ENCODE measurements around the gene HDAC10. TPM values are rescaled to one million over a fixed set of nuclear protein-coding genes. Genes with fewer than 3 reads are reported as not detected.

The HDAC10 gene
- total RNA-seq, 4 donors from 2014 or later, result 66.8 to 618 (median 142) TPM

DNA sequence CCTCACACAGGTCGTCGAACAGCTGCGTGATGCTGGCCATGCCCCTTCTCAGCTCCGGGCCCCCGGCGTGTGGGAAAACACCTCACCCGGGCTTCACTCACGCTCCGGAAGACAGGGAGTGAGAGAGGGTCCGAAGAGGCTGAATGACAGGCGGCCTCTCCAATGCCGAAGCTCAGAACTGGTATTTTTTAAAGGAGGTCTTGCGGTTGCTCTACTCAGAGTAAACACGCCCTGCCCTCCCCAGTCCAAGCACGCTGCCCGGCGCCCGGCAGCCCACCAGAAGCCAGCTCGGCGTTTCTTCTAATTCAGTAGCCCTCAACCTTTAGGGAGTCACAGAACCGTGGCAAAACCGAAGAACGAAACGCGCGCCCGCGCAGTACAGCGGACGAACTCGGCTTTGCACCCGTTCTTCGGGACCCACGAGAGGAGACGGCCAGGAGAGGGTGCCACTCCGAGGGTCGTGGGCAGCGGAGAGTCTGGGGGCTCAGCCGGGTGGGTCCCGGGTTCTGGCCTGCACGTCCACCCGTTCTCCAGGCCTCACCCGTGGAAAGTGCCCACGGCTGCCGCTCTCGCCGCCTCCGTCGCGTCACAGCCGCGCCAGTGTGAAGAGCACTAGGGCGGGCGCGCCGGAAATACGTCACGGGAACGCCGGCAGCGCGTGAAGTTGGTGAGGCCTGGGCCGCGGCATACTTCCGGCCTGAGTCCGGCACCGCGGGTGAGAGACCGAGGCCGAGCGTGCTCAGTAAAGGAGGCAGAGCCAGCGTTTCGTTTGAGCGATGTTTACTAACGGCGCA is 6.4 kb downstream of the HDAC10 start, which contains the start of gene TUBGCP6:
Gene TUBGCP6 (minus strand): TSS at position 604 of the 794 bp plus-strand sequence. CDS start 564 bp downstream, at position 40.
- H3K9me3 ChIP-seq, result no peaks in the 10 kb centered on the region
- peak; percentile 96 for DNase-seq
- H3K27ac ChIP-seq, result peak within 1 kb of the TSS; percentile 93 to 95 (median 94)
- WGBS, 2 donors (ENCODE audit: low coverage in 1 of 2), result 0% methylated on average over 53 of the region's 76 CpGs; no CpG with 5 or more reads in 1 of the 2 donors
- peak within 1 kb of the TSS; percentile 66 to 92 (median 89) for H3K4me3 ChIP-seq
- intact Hi-C loops (cut with DNase I; ENCODE audit: low total_unique reads), result no loop called here
- in situ Hi-C loops (cut with MboI; ENCODE audit: low pct_ligation_motif_present in 1 of 4, low pct_unique_long_range_greater_than_20kb in 1 of 4, low sequenced_read_pairs in 3 of 4), result no loop called here
- peaks cover 35 to 60% (median 45%) of the 10 kb centered on the region in 4 donors for H3K4me1 ChIP-seq
- no peaks in the 10 kb centered on the region for H3K27me3 ChIP-seq
- TF ChIP-seq POLR2AphosphoS5 (IDR thresholded peaks at IDR 0.05) (peak; percentile 92 to 96 (median 95)), EP300 (IDR thresholded peaks at IDR 0.05; ENCODE audit: low read depth) (no peak), POLR2A (IDR thresholded peaks at IDR 0.05) (peak; percentile 89)
- TF ChIP-seq, protein P1, sequence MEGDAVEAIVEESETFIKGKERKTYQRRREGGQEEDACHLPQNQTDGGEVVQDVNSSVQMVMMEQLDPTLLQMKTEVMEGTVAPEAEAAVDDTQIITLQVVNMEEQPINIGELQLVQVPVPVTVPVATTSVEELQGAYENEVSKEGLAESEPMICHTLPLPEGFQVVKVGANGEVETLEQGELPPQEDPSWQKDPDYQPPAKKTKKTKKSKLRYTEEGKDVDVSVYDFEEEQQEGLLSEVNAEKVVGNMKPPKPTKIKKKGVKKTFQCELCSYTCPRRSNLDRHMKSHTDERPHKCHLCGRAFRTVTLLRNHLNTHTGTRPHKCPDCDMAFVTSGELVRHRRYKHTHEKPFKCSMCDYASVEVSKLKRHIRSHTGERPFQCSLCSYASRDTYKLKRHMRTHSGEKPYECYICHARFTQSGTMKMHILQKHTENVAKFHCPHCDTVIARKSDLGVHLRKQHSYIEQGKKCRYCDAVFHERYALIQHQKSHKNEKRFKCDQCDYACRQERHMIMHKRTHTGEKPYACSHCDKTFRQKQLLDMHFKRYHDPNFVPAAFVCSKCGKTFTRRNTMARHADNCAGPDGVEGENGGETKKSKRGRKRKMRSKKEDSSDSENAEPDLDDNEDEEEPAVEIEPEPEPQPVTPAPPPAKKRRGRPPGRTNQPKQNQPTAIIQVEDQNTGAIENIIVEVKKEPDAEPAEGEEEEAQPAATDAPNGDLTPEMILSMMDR (IDR thresholded peaks at IDR 0.05), result peak in 4 of 5 experiments; percentile 30 to 75 (median 49)
- H3K36me3 ChIP-seq, result no peaks in the 10 kb centered on the region

DNA sequence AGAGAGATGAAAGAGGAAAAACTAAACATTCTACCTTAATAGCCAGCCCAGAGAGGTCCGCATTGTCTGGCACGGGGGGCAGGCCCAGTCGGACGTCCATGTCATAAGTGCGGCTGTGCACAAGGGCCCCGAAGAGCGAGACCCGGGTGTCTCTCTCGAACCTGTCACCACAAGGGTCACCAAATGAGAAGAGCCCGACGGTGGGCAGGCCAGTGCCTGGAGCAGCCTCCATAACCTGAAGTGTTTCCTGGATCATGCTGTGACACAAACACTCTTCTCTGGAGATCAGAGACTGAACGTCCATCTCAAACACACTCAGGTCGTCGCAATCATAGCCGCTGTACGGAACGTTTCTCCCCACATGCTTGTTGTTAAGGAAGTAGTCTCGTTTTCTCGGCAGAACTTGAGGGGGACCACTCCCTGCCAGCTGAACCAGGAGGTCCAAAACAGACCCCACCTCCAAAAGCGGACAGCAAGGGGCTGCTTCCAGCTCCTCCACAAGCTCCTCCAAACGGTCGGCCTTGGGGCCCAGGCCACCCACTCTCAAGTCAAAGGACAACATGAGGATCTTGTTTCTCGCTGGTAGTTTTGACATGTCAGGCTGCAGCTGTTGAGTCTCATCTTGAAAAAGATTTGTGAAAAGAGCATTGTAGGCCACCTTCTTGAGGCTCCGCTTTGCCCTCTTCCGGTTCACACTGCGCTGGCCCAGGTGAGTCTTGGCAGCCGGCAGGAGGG is 7.2 kb downstream of the HDAC10 start:
- in situ Hi-C loops (cut with MboI; ENCODE audit: low pct_ligation_motif_present in 1 of 4, low pct_unique_long_range_greater_than_20kb in 1 of 4, low sequenced_read_pairs in 3 of 4) (no loop called here), intact Hi-C loops (cut with DNase I; ENCODE audit: low total_unique reads) (no loop called here)
- TF ChIP-seq POLR2AphosphoS5 (IDR thresholded peaks at IDR 0.05) (no peak), POLR2A (IDR thresholded peaks at IDR 0.05) (no peak), EP300 (IDR thresholded peaks at IDR 0.05; ENCODE audit: low read depth) (no peak)
- TF ChIP-seq, protein P1 (IDR thresholded peaks at IDR 0.05), result no peak
- Histone ChIP-seq H3K4me3 (peak overlapping the region; percentile 66 to 92 (median 89)), H3K36me3 (no peaks in the 10 kb centered on the region), H3K9me3 (no peaks in the 10 kb centered on the region), H3K4me1 (peaks cover 34 to 56% (median 43%) of the 10 kb centered on the region in 4 donors), H3K27me3 (no peaks in the 10 kb centered on the region), H3K27ac (peak overlapping the region; percentile 93 to 95 (median 94))
- WGBS, 2 donors (ENCODE audit: low coverage in 1 of 2), result 4% methylated on average over 27 of the region's 27 CpGs; no CpG with 5 or more reads in 1 of the 2 donors
- DNase-seq, result no peak

DNA sequence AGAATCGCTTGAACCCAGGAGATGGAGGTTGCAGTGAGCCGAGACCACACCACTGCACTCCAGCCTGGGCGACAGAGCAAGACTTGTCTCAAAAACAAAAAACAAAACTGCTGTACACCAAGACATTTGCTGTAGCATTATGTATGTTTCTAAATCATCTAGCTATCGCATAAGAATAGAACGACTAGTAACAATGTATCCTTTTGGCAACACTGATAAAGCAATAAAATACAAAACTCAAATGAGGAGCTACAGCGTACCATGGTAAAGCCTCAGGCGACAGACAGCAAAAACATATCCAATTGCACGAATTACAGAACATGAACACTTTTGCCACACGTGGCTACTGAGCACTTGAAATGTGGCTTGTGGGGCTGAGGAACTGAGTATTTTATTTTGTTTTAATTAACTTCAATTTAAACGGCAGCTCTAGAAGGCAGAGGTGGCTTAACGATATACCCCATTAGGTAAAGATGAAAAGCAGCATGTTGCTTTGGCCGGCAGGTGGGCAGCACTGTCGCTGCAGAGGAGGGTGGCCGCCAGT is 8.6 kb downstream of the HDAC10 start:
- WGBS, 2 donors (ENCODE audit: low coverage in 1 of 2), result 56 to 57% methylated on average over 13 to 14 of the region's 14 CpGs
- Histone ChIP-seq H3K27ac (no peak overlapping the region), H3K27me3 (no peaks in the 10 kb centered on the region), H3K4me1 (peaks cover 31 to 50% (median 43%) of the 10 kb centered on the region in 4 donors), H3K4me3 (peak overlapping the region in 3 of 4 donors; percentile 66 to 92 (median 86)), H3K36me3 (no peaks in the 10 kb centered on the region), H3K9me3 (no peaks in the 10 kb centered on the region)
- in situ Hi-C loops (cut with MboI; ENCODE audit: low pct_ligation_motif_present in 1 of 4, low pct_unique_long_range_greater_than_20kb in 1 of 4, low sequenced_read_pairs in 3 of 4), result no loop called here
- intact Hi-C loops (cut with DNase I; ENCODE audit: low total_unique reads), result no loop called here
- no peak for TF ChIP-seq POLR2AphosphoS5 (IDR thresholded peaks at IDR 0.05)
- TF ChIP-seq, protein P1 (IDR thresholded peaks at IDR 0.05), result no peak
- no peak for TF ChIP-seq POLR2A (IDR thresholded peaks at IDR 0.05)
- TF ChIP-seq EP300 (IDR thresholded peaks at IDR 0.05; ENCODE audit: low read depth), result no peak
- DNase-seq, result no peak

DNA sequence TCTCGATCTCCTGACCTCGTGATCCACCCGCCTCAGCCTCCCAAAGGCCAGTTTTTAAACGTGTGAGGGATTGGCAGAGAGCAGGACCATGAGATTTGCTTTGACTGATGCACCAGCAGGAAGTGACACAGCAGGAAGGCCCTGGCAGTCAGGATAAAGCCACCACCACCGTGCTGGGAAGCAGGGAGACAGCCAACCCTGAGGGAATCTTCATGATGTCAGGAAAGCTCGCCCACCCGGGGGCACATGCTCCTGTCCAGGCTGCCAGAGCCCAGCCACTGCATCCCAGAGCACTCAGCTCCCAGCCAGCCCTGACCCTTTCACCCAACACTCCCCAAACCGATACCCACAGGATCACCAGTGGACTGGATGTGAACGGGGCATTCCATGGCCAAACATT is 12.3 kb downstream of the HDAC10 start:
- no peak overlapping the region for H3K27ac ChIP-seq
- in situ Hi-C loops (cut with MboI; ENCODE audit: low pct_ligation_motif_present in 1 of 4, low pct_unique_long_range_greater_than_20kb in 1 of 4, low sequenced_read_pairs in 3 of 4), result no loop called here
- TF ChIP-seq, protein P1 (IDR thresholded peaks at IDR 0.05), result no peak
- TF ChIP-seq POLR2AphosphoS5 (IDR thresholded peaks at IDR 0.05) (no peak), POLR2A (IDR thresholded peaks at IDR 0.05) (no peak), EP300 (IDR thresholded peaks at IDR 0.05; ENCODE audit: low read depth) (no peak)
- peaks cover 22 to 34% (median 29%) of the 10 kb centered on the region in 4 donors for H3K4me1 ChIP-seq
- intact Hi-C loops (cut with DNase I; ENCODE audit: low total_unique reads), result no loop called here
- no peak overlapping the region for H3K4me3 ChIP-seq
- no peaks in the 10 kb centered on the region for H3K9me3 ChIP-seq
- no peak for DNase-seq
- no peaks in the 10 kb centered on the region for H3K36me3 ChIP-seq
- WGBS, 2 donors (ENCODE audit: low coverage in 1 of 2), result 91 to 92% methylated on average over 2 to 9 of the region's 9 CpGs
- no peaks in the 10 kb centered on the region for H3K27me3 ChIP-seq
